ES-I3 (cell line): ENCODE measurements around the gene HOXA3.
A peak's percentile ranks its signal among the peaks of the same experiment; 100 is the strongest.

ENCODE experiments used
- H3K36me3 ChIP-seq: 2 replicates; pipeline ENCODE4 v1.6.1; 2013; ENCODE audit warnings: mild to moderate bottlenecking, low read length, control low read depth, moderate library complexity; ENCODE audit not compliant: insufficient read depth
- H3K4me1 ChIP-seq: 2 replicates; pipeline ENCODE4 v1.6.1; 2013; ENCODE audit warnings: mild to moderate bottlenecking, control low read depth, low read length; ENCODE audit not compliant: insufficient read depth
- H3K9ac ChIP-seq: 2 replicates; pipeline ENCODE4 v1.6.1; 2013; ENCODE audit warnings: low read depth, mild to moderate bottlenecking, low read length, moderate library complexity
- H3K9me3 ChIP-seq: 2 replicates; pipeline ENCODE4 v1.6.1; 2013; ENCODE audit warnings: mild to moderate bottlenecking, low read length, moderate library complexity; ENCODE audit not compliant: control insufficient read depth, insufficient read depth

The HOXA3 gene

DNA sequence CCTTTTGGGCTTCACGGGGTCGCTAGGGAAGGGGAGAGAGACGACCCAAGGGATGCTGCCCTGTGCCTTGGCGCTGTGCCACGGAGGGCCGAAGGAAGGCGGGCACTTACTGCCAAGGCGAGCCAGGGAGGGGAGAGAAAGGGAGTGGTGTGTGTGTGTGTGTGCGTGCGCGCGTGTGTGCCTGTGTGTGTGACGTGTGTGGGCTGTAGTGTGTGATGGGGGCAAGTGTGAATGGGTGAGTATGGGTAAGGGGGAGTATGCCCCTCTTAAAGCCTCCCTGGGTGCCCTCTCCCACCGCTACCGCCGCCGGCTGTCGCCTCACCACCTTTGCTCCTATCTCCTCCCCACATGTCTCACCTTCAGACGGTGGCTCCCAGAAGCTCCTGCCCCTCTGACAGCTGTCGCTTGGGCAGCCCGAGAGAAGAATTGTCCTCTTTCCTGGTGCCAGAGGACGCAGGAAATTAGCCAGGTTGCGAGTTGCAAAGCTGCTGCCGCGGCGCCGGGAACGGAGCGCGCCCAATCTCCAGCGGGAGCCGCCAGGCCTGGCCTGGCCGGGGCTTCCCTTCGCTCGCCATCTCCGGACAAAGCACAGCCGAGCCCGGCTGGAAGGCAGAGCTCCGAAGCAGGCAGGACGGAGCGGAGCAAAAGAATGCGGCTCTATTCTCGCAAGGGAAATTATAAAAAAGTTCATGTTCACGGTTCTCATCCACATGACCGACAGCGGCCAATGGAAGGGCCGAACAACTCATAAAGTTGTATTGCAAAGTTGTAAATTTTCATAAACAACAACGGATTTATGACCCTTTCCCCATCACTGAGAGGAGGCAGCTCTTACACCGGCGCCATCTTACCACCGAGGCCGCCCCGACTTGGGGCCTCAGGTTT, at the start of gene HOXA3:
Gene HOXA3, minus strand, starts transcription at position 653 of the 885 bp plus-strand sequence. CDS start 41,943 bp downstream, outside the sequence.
- H3K9ac ChIP-seq: no peak within 1 kb of the TSS
- H3K9me3 ChIP-seq: peaks cover 3% of the 10 kb centered on the region; the same call in 1 of the 2 replicates
- H3K4me1 ChIP-seq: no peaks in the 10 kb centered on the region
- no peaks in the 10 kb centered on the region for H3K36me3 ChIP-seq

DNA sequence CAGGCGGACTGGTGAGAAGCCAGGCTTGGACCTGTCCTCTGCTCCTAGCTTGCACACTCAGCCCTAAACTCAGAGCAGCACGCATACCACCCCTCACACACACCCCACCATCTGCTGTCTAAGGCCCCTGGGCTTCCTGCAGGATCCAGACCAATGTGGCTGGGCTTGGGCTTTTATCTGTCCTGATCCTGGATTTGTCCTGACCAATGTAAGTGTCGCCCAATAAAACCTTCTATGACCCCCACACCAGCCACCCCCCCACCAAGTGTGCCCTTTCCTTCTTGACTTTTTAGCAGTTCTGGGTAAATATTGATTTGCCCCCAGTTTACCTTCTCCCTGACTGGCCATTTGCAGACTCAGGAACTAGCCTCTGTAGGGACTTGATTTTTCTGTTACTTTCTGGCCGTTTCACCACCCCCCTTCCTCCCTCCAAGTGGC, 49.2 kb upstream of the HOXA3 start:
- Histone ChIP-seq H3K4me1 (0 out of 2 replicates have a peak, but pooled peaks cover 7% of the 10 kb centered on the region), H3K36me3 (no peaks in the 10 kb centered on the region), H3K9me3 (no peaks in the 10 kb centered on the region; the same call in 1 of the 2 replicates), H3K9ac (no peak overlapping the region)

DNA sequence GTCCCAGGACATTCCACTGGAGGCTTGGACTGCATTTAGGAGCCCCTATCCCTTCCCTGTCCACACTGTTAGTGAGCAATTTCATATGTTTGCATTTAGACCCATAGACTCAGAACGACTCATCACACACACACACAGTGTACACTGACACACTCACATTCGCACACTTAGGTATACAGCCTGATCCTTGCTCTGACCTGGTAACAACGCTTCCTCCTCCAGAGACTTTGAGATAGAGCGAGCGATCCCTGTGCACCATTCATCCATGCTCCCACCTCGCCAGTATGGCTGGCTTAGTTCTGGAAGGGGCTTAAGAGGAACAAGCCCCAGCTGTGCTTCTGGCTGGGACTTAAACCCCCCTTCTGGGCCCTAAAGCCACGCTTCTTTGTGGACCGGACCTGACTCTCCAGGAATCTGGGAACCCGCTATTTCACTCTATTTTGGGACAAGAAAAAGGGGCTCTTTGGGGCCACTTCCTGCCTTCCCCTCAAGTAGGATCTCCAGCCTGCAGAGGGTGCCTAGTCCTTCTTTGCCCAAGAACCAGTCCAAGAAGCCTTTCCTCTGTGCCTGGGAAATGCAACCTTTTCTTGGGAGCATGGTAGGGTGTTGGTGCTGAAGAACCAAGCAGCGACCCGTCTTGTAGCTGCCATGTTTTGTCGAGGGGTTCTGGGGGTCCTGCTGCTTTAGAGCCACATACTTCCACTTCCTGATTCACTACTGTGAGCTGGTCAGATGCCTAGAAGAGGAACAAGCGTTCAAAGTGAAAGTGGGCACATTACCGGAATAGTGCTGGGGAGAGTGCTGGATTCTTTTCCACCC, 48.6 kb upstream of the HOXA3 start:
- no peaks in the 10 kb centered on the region; the same call in 1 of the 2 replicates for H3K9me3 ChIP-seq
- 0 out of 2 replicates have a peak overlapping the region, but pooled peaks have one; percentile 37 for H3K9ac ChIP-seq
- 0 out of 2 replicates have a peak, but pooled peaks cover 7% of the 10 kb centered on the region for H3K4me1 ChIP-seq
- no peaks in the 10 kb centered on the region for H3K36me3 ChIP-seq

DNA sequence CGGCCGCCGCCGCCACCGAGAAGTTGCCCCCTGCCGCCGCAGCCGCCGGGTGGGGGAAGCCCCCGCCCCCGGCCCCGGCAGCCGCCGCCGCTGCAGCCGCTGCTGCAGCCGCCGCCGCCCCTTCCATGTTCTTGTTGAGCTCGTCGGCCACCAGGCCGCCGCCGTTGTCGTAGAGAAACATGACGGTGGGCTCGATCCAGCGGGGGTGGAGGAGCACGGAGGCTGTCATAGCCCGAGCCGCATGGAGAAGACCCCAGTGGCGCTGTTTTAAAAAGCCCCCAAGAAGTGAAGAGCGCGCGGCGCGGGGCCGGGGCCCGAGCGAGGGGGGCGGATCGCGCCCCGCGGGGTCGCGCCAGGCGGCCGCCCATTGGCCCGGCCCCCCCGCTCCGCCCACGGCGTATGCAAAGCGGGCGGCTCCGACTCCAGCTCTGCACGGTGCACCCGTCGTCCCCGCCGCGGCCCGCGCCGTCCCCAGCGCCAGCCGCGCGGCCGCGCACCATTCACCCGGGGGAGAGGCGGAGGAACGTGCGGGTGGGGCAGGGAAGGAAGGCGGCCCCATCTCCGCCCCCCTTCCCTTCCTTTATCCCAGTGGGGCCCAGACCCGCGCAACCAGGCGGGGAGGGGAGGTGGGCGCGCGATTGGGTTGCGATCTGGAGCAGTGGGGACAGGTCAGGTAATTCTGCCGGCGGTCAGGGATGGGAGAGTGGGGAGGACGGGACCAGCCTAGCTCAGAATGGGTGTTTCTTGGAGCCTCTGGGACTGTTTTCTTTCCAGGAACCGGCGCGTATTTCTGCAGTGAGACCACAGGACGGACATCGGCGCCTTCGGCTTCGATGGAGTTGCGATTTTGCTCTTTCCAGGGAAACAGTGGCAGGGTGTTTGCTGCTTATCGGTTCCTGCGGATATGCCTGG, 47.7 kb upstream of the HOXA3 start, which contains the start of gene HOXA13:
Gene HOXA13, minus strand, starts transcription at position 243 of the 912 bp plus-strand sequence. Its CDS starts 14 bp downstream, at position 229.
- Histone ChIP-seq H3K9ac (peak within 1 kb of the TSS; percentile 37; the same call in 1 of the 2 replicates), H3K36me3 (no peaks in the 10 kb centered on the region), H3K4me1 (0 out of 2 replicates have a peak, but pooled peaks cover 3% of the 10 kb centered on the region), H3K9me3 (no peaks in the 10 kb centered on the region; the same call in 1 of the 2 replicates)

GRCh38 chr7:27198871-27199801, 46.8 kb upstream of the HOXA3 start:
- peak overlapping the region; percentile 2; the same call in 1 of the 2 replicates for H3K9ac ChIP-seq
- H3K4me1 ChIP-seq: 0 out of 2 replicates have a peak, but pooled peaks cover 3% of the 10 kb centered on the region
- no peaks in the 10 kb centered on the region; the same call in 1 of the 2 replicates for H3K9me3 ChIP-seq
- H3K36me3 ChIP-seq: no peaks in the 10 kb centered on the region

- H3K9me3 ChIP-seq: no peaks in the 10 kb centered on the region; the same call in 1 of the 2 replicates
- no peaks in the 10 kb centered on the region for H3K36me3 ChIP-seq
- no peak overlapping the region for H3K9ac ChIP-seq
- 0 out of 2 replicates have a peak, but pooled peaks cover 3% of the 10 kb centered on the region for H3K4me1 ChIP-seq
Measured at GRCh38 chr7:27198138-27198841, 45.9 kb upstream of the HOXA3 start.

DNA sequence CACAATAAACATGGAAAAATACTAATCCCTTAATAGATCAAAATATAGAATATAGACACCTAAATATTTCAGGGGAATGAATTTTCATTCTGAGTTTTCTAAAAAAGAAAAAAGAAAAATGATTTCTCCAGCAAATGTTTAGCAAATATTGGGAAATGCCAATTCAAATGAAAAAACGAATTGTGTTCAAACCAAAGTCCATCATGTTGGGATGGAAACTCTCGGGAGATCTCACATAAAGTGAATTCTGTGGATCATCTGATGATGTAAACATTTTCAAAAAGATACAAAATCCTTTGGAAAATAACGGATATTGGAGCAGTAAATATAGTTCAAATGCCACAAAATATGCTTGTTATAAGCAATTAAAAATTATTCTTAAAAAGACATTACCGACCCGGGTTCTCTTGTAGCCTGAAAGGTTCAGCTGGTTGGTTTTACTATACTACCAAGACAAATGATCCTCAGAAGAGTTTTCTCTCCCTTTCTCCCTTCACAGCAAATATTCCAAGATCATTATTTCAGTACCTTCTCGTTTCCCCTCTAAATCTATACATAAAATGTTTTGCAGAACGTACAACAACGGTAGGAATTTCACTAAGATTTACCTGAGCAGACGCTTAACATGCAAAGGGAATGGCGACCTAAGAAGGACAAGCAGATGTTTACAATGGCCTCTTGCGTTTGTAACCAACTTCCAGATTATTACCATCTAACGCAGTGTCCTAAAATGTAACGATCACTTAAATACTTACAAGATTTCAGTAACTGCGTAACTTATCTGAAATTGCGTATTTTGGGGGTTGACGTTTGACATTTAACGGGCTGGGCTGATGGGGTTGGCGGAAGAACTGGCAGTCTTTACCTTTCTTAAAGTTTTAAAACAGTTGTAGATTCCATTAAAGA, 45.0 kb upstream of the HOXA3 start:
- Histone ChIP-seq H3K4me1 (0 out of 2 replicates have a peak, but pooled peaks cover 3% of the 10 kb centered on the region), H3K9ac (no peak overlapping the region), H3K9me3 (no peaks in the 10 kb centered on the region; the same call in 1 of the 2 replicates), H3K36me3 (no peaks in the 10 kb centered on the region)

DNA sequence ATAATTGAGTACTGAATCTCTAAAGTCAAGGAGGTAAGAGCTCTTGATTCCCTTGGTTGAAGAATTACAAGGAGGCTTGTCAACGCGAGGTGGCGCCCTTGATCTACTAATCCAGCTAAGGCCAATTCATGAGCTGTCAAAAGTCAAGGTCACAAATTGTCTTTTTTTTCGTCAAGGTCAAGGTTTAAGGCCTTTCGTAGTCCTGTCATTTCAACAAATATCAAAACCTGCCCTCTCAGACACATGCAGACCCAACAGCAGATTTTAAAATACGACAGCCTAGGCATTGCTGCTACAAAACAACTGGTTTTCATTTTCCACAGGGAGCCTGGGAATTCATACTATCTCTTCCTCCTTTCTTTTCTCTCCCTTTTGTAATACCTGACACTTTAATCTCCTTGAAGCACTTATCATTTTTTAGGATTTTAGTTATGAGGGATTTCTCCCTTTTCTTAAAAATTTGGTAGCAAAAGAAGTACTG, 43.9 kb upstream of the HOXA3 start:
- Histone ChIP-seq H3K4me1 (0 out of 2 replicates have a peak, but pooled peaks cover 7% of the 10 kb centered on the region), H3K9ac (no peak overlapping the region), H3K36me3 (no peaks in the 10 kb centered on the region), H3K9me3 (no peaks in the 10 kb centered on the region; the same call in 1 of the 2 replicates)

GRCh38 chr7:27194686-27195379, 42.5 kb upstream of the HOXA3 start:
- H3K9ac ChIP-seq: no peak overlapping the region
- H3K4me1 ChIP-seq: 0 out of 2 replicates have a peak, but pooled peaks cover 4% of the 10 kb centered on the region
- no peaks in the 10 kb centered on the region for H3K36me3 ChIP-seq
- no peaks in the 10 kb centered on the region; the same call in 1 of the 2 replicates for H3K9me3 ChIP-seq

DNA sequence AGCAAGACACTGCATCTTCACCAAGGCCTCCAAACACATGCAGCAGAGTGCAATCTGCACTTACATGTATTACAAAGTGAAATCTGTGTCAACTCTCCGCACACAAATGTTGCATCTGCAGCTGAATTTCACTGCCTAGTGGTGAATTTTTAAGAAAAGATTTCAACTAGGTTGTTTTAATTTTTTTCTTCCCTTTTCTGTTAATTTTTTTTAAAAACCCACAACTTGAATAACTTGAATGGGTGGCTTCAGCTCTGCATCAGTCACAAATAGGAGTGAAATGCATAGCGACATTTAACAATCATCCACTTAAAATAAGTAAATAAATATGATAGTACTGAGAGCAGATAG, 41.6 kb upstream of the HOXA3 start:
- Histone ChIP-seq H3K9me3 (no peaks in the 10 kb centered on the region; the same call in 1 of the 2 replicates), H3K36me3 (no peaks in the 10 kb centered on the region), H3K4me1 (0 out of 2 replicates have a peak, but pooled peaks cover 4% of the 10 kb centered on the region), H3K9ac (no peak overlapping the region)
